ENCODE data around the gene AMPH.

The AMPH gene

DNA sequence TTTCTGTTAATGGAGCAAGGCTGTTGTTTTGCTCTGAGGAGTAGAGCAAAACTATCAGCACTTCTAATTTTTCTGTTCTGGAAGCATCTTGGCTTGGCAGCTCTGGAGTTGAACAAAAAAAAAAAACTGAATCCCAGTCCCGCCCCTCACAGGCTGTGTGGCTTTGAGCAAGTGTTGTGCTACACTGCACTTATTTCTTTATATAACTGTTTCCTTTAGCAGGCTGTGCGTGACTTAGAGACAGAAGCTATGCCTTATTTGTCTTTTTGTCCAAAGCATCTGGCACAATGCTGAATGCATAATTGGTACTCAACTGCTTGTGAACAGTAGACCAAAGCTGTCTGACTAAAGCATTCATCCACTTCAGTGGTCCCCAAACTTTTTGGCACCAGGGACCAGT, 96.1 kb downstream of the AMPH start:
- DNase-seq: no peak

DNA sequence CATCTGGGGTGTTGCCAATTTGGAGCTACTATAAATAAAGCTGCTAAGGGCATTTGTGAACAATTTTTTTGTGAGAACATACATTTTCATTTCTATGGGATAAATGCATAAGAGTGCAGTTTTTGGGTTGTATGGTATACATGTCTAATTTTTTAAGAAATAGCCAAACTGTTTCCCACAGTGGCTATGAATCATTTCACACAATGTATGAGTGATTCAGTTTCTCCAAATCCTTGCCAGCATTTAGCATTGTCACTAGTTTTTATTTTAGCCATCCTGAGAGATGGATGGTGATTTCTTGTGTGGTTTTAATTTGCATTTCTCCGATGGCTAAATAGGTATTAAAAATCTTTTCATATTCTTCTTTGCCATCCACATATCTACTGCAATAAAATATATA, 105.3 kb downstream of the AMPH start:
- DNase-seq: no peak

DNA sequence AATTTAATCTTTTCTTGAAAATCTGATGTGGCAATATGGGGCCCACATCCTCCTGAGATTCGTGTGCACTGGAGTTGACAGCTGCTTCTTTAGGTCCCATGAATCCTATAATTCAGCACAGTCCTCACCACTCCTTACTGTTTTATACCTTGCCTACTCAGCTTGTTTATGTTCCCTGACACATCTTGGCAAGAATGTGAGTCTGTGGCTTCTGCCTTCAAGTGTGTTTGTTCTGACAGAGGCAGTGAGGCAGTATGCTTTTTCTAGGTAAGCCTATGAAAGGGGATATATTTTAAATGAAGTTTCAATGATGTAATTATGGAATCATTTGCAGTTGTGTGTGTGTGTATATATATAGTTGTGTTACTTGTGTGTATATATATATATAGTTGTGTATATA, 106.4 kb downstream of the AMPH start:
- DNase-seq: no peak

DNA sequence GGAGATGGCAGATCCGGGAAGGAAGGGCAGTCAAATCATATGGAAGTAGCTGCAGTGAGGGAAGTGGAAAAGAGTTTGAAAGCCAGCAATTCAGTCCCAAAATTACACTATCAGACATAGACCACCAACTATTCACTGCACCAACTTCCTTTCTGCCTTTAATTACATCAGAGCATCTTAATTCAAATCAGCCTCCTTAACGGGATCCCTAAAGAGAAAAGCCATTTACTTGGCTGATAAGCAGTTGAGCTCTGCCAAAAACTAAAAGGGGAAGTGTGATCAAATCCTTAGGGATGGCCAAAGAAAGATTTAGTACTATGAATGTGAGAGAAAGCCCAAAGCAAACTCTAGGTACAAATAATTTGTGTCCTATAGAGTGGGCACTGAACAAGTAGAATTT, 110.4 kb downstream of the AMPH start:
- DNase-seq: no peak

DNA sequence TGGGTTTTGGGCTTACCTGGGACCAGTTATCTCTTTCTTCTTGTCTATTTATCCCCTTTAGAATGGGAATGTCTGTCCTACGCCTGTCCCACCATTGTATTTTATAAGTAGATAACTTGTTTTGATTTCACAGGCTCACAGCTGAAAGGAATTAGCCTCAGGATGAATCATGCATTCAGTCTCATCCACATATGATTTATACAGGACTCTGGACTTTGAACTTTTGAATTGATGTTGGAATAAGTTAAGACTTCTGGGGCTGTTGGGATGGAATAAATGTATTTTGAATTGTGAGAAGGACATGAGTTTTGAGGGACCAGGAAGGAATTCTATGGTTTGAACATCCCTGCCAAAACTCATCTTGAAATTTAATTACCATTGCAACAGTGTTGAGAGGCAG, 112.6 kb downstream of the AMPH start:
- DNase-seq: no peak

DNA sequence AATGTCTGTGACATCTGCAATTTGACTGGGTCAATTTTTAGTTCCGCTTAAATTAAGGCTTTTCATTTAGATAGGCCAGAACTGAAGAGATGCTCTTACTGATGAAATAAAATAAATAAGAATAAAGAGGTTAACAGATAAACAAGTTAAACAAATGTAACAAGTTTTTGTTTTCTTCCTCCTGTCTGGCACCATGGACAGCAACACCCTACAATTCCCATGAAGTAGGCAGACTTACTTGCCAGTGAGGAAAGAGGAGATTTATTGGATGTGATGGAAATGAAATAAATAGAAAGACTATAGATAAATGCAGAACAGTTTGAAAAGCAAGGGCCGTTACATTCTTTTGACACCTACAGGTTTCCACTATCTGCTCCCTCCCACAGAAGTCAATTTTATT, 118.5 kb downstream of the AMPH start:
- no peak for DNase-seq

DNA sequence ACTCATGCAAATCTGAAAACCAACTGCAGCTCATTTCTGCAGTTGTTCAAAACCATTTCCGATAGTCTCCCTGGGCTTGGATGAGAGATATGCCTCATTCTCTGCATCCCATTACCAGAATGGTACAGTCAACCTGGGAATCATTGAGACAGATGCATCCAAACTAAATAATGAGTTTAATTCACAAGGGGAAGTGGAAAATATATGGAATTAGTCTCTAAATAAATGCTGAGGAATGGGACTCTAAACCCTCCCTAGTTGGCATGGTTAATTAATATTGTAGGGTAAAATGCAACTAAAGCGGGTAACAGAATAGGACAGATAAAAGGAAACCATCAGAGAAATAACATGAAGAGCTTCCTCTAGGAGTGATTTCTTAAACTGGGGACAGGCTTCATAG, 118.9 kb downstream of the AMPH start:
- DNase-seq: no peak

DNA sequence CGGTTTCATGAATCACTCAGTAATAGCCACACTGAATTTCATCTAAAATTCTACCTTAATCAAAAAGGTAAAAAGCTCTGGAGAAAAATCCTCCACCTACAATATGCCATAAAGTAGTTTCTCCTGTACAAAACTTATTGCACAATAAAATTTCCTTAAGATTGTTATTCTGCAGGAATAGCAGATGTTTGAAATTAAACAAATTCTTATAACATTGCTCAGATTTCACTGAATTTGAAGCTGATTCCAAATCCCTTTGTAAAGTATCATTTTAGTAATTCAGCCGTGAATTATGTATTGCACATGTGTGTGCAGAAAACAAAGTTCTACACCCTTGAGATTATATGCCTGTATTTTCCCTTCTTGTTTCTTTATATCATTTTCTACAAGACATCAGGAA, 123.8 kb downstream of the AMPH start:
- no peak for DNase-seq

DNA sequence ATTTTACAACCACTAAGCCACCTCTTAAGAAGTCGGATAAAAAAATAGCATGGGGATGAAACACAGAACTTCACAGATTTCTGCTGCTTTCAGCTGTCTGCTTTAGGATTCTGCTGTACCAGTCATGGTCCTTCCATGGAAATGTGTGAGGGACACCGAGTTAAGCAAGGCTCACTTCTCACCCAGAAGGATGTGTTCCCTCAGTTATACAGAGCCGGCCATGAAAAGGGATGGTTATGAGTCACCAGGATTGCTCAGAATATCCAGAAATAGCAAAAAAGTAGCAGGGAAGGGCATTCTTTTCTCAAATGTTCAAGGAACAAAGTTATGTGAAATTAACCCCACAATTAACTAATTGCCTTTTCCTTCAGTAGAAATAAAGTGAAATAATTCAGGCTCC, 124.4 kb downstream of the AMPH start:
- DNase-seq: no peak

DNA sequence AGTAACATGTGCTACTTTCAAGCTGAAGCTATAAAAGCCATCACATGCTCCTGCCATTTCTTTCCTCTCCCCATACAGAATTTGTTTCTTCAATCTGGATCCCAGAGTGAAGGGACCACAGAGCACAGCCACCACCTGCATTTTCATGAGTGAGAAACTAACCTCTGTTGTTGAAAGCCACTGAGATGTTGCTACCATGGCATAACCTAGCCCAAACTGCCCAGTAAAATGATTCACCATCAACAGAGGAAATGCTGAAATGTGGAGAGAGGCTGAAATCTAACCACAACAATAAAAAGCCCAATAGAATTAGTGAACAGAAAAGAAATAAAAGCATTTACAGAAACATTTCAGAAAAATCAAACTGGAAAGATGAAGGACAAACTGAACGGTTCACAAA, 125.2 kb downstream of the AMPH start:
- DNase-seq: no peak

DNA sequence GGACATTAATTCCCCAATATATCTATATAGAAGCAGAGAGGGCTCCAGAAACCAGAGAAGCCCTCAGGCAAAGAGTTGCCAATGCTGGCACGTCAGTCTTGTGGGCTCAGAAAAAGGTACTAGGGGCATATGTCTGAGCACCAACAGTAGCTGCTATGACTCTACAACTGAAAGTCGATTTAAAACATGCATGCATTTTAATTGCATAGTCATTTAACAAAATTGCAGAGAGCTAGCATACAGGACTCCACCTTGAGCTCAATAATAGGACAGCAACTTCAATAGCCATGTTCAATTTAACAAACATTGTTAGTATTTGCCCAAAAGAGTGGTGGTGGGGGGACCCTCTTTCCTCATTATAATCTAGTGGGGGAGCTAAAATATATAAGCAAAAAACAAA, 126.5 kb downstream of the AMPH start:
- no peak for DNase-seq

DNA sequence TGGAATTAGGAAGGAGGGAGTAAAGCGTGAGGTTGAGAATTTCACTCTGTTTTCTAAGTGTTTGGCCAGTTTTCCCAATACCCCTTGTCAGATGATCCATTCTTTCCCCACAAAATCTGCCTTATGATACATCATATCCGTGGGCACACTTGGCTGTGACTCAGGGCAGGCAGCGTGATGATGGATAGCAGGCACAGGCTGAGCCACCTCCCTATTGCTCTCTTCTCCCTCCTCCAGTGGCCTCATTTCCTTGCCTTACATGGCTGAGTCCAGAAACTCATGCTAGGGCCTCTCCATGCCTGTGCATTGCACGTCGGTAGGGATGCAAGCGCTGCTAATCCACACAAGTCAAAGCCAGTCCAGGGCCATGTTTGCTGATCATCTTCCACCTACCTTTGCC, 128.3 kb downstream of the AMPH start:
- DNase-seq: no peak

DNA sequence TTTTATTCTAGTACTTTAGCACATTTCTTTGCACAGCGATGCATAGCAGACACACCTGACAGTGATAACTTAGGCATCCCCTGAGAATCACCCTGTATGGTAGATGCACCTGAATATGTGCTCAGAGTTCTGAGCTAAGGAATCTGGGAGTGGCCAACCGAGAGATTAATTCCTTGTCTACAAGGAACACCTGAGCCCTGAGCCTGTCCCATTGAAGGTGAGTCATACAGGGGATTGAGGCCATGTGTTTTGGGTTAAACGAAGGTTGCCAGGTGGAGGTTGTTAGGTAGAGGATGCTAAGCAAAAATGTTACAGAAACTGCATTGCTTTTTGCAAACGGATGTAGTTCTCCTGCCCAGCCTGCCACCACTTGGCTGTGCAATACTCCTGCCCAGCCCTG, 128.9 kb downstream of the AMPH start:
- no peak for DNase-seq

DNA sequence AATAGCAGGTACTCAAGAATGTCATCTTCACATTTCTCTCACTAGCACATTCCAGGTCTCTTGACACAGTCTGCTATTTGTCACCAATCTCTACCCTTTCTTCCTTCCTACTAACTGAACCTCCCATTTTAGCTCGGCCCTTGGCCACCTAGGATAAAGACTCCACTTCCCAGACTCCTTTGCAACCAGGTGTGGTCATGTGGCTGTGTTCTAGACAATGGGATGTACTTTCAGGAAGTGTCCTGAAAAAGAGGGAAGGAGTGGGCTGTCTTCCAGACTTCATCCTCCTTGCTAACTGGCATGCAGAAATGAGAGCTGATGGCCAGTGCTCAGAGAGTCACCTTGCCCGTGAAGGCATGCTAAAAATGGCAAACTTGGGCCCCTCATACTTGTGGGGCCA, 139.2 kb downstream of the AMPH start:
- no peak for DNase-seq

DNA sequence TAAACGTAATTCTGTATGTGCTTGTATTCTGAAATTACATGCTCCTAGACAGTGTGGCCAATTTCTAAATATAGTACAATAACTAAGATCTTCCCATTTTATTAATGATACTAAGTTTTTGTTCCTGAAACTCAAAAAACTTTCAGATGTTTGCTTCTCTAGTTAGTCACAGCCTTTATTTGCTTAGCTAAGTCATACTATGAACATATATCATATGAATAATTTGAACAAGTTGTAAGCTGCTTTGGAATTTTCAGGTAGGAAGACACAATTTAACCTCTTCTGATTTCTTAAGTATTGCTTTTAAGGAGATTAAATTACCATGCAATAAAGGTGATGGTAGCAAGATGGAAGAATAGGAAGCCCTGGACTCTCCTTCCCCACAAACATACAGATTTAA, 148.7 kb downstream of the AMPH start:
- DNase-seq: no peak

DNA sequence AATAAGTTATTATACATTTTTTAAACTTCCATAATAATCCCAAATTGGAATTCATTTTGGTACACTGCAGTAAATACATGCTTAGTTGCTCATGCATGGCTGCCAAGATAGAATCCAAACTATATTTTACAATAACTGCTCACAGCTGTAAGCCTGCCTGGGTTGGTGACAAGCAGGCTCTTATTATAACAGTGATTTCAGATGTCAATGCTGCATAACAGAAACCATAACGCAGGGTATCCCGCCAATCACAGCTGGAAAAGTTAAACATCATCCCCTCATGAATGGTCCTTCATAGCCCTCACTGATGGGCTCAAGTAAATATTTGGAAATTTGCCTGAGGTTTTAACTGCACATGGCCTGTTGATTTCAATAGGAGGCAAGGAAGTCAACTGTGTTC, 149.8 kb downstream of the AMPH start:
- no peak for DNase-seq

DNA sequence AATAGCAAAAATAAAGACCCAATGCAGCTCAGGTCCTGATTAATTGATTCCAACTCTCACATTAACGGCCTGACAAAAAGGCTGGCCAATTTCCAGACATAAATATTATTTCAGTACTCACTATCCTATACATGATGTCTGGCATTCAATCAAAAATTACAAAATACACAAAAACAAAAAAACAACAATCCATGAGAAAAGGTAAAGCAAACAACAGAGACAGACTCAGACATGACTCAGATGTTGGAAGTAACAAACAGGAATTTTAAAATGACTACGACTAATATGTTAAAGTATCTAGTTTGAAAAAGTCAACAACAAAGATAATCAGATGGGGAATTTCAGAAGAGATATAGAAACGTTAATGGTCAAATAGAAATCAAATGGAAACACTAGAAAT, 152.8 kb downstream of the AMPH start:
- DNase-seq: no peak

DNA sequence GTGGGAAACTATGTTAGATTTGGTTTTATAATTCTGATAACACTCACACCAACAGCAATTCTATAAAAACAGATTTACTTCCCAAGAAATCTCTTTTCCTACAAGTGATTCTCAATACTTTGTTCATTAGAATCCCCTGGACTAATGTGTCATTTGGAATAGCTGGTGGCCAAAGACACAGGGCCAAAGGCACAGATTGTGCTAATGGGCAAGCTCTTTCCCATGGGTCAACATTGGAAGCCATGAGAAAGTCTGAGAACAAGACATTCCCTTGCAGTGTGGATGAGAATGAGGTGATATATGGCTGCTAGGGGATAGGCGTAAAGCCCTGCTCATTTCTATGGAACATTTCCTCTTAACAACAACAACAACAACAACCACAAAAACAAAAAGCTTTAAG, 153.8 kb downstream of the AMPH start:
- no peak for DNase-seq

DNA sequence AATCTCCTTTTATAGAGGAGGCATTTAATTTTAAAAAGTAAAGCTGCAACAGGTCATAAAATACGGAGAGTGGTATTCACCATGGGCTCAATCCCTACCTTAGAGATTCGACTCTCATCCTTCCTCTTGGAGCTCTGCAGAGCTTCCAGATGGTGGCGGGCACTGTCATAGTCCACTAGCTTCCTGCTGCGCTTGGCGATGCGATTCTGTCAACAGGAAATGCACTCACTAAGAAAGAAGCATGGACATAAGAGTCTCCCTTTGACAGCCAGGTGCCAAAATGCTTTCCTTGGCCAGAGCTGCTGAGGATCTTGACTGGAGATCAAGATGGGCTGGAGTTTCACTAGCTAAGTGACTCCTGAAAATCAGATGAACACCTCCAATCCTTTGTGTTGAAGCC, 154.4 kb downstream of the AMPH start:
- DNase-seq: no peak

DNA sequence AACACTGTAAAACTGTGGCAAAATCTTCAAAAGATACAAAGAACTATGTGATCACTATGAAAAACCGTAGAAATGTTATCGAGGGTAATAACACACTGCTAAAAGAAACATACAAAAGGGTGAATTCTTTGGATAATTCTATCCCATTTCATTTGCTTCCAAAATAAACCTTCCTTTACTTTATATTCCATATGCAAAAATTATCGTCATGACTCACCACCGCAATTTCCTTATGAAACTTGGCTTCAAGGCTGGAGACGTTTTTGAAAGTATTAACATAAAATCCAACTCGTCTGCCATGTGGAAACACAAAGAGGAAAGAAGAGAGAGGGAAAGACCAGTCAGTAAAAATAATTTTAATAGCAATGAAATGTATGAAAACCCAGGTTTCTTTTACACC, 165.2 kb downstream of the AMPH start:
- no peak for DNase-seq

DNA sequence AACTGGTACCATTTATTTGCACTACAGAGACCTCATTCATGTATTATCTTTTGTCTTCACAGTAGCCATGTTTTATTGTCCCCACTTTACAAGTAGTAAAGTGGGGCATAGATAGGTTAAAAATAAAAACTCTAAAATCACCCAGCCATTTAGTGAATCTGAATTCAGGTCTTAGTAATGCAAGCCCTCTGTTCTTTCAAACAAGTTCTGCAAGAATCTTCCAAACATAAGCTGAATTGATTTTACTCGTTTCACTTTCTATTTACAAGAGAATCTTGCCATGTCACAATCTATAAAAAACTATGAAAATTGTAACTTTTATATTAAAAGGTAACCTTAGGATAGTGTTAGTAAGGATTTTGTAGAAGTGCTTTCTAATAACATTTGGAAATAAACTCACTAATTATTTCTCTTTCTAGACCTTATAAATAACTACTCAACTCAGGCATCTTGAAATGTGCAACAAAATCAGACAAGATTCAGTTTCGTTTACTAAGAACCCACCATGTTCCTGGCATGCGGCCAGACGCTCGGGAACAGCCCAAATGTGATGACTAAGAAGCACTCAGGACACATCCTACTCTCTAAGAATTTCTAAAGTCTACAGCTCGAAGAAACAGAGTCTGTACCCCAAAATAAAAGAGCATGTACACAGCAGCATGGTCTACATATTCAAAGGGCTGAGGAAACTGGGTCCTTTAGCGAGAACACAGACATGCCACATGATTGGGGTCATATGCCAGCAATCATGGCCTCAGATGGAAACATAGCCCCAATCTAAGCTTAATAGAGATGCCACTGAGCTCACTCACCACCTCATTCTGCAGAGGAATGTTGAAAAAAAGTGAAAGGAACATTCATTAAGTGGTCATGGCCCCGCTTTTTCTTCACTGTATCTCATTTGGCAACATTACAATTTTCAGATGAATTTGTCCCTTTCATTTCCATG, 167.6 kb downstream of the AMPH start:
- no peak for DNase-seq

DNA sequence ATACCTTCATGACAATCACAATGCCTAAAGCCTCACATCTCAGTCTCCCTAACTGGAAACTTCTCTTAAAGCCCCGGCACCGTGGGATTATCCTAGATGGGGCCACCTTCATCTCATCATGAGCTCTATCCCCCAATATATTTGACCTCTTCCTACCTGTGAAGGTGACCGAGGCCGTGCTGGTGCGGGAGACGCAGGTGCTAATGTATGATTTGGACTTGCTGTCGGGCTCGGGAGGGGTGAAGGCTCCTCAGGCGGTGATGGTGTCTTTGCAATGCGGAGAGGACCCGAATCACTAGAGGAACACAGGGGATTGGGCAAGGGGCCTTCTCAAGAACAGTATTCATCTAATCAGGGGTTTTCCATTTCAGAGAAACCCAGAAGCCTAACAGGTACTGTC, 168.4 kb downstream of the AMPH start:
- DNase-seq: no peak

DNA sequence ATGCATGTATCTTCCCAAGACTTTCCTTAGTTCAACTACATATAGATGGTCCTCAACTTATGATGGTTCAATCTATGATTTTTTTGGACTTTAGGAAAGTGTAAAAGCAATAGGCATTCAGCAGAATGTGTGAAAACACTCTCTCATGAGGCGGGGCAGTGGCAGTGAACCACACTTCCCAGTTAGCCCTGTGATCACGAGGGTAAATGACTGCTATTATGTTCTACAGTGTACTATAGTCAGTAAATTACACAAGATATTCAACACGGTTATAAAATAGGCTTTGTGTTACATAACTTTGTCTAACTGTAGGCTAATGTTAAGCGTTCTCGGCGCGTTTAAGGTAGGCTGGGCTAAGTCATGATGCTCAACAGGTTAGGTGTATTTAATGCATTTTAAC, 169.3 kb downstream of the AMPH start:
- no peak for DNase-seq

DNA sequence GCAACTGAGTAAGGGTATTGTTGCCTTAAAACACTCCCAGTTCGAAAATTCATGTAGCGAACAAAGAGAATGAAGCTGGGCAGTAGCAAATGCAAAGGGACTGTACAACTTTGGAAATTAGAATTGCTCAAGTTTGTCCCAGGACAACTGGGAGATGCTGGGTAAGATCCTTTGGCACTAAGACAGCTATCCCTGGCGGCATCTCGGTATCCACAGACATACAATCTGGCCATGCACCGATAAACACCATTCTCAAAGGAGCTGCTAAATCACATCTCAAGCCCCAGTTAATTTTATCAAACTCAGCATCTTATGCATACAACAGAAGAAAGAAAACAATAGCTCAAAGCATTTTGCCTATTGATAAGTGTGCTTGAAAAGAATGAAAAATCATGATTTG, 177.3 kb downstream of the AMPH start:
- DNase-seq: no peak

DNA sequence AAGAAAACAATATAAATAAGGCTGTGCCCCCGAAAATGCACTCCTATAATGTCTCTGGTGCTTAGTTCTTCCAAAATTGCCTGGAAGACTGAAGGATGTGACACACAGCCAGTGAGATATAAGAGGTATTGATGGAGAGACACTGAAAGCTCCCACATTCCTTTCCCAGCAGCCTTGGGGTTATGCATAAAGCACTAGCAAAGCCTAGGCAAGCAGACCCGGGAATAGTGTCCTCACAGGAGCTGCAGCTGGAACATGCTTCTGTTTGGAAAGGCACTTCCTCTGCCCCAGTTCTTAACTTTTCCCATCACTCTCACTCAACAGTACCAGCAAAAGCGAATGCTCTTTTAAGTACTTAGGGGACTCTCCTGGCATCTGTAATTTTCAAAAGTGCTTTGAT, 178.0 kb downstream of the AMPH start:
- DNase-seq: no peak

All from NCI-H1694 (cell line).